ENCODE results near the gene CLIP3.

Gene CLIP3

GRCh38 chr19:36060430-36060829 lies 27.8 kb upstream of the CLIP3 start:
- Histone ChIP-seq H3K4me1 (ENCODE audit: control insufficient read depth, insufficient read depth, low read length) (no peaks in the 10 kb centered on the region), H3K9me3 (ENCODE audit: control insufficient read depth, insufficient read depth, low read length) (no peaks in the 10 kb centered on the region), H3K27ac (ENCODE audit: low read depth, low read length) (no peak overlapping the region), H3K36me3 (ENCODE audit: control insufficient read depth, insufficient read depth, low read length) (peaks cover 62% of the 10 kb centered on the region), H3K9ac (ENCODE audit: low read depth, low read length) (no peak overlapping the region), H3K27me3 (ENCODE audit: control insufficient read depth, insufficient read depth, low read length) (no peaks in the 10 kb centered on the region), H3K4me3 (ENCODE audit: low read depth, low read length) (no peak overlapping the region)

DNA sequence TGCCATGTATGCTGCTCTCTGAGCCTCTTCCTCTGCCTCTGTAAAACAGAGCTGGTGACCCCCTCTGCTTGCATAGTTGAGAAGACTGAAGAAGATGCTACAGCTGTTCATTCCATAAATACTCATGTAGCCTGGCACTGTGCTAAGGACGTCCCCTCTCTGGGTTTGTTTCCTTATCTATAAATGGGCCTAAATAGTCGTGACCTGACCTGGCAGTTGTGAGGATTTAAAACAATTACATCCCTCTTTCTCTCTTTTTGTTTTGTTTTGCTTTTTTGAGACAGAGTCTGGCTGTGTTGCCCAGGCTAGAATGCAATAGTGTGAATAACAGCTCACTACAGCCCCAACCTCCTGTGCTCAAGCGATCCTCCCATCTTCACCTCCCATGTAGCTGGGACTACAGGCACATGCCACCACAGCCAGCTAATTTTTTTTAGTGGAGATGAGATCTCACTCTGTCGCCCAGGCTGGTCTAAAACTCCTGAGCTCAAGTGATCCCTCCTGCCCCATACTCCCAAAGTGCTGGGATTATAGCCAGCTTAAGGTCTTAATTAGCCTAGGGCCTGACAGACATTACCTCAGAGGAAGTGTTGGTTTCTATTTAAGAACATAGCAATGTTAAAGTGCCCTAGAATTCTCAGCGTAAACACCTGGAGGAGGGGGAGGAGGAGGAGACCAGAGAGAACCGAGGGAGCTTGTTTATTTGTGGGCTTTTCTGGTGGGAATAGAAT lies 26.7 kb upstream of the CLIP3 start:
- H3K4me3 ChIP-seq (ENCODE audit: low read depth, low read length), result no peak overlapping the region
- H3K27me3 ChIP-seq (ENCODE audit: control insufficient read depth, insufficient read depth, low read length), result no peaks in the 10 kb centered on the region
- no peaks in the 10 kb centered on the region for H3K9me3 ChIP-seq (ENCODE audit: control insufficient read depth, insufficient read depth, low read length)
- peaks cover 54% of the 10 kb centered on the region for H3K36me3 ChIP-seq (ENCODE audit: control insufficient read depth, insufficient read depth, low read length)
- H3K9ac ChIP-seq (ENCODE audit: low read depth, low read length), result no peak overlapping the region
- no peaks in the 10 kb centered on the region for H3K4me1 ChIP-seq (ENCODE audit: control insufficient read depth, insufficient read depth, low read length)
- H3K27ac ChIP-seq (ENCODE audit: low read depth, low read length), result no peak overlapping the region

DNA sequence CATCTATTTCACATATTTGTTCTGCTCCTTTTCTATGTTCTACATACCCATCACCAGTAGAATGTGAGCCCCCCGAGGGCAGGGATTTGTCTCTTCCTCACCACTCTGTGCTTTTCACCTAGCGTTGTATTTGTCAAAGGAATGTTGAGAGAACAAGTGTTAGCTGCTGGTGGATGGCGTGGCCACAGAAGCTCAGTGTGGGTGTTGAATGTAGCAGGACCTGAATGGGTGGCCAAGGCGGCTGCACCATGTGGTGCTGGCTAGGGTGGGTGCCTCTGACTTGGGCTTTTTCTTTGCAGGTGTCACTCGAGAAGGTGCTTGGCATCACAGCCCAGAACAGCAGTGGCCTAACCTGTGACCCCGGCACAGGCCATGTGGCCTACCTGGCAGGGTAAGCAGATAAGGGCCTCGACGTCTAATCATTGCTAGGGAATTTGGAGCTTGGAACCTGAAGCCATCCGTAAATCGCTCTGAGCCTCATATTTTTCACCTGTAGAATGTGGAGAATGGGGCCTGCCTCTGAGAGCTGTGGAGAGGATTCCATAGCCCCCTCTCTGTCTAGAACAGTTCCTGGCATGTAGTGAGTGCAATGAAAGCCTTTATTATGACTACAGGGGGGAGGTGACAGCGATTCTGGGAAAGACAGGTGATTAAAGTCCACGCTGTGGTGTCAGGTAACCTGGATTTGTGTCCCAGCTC lies 26.0 kb upstream of the CLIP3 start:
- H3K4me3 ChIP-seq (ENCODE audit: low read depth, low read length), result no peak overlapping the region
- H3K27ac ChIP-seq (ENCODE audit: low read depth, low read length), result no peak overlapping the region
- H3K4me1 ChIP-seq (ENCODE audit: control insufficient read depth, insufficient read depth, low read length), result no peaks in the 10 kb centered on the region
- no peaks in the 10 kb centered on the region for H3K9me3 ChIP-seq (ENCODE audit: control insufficient read depth, insufficient read depth, low read length)
- H3K27me3 ChIP-seq (ENCODE audit: control insufficient read depth, insufficient read depth, low read length), result no peaks in the 10 kb centered on the region
- H3K9ac ChIP-seq (ENCODE audit: low read depth, low read length), result no peak overlapping the region
- peaks cover 50% of the 10 kb centered on the region for H3K36me3 ChIP-seq (ENCODE audit: control insufficient read depth, insufficient read depth, low read length)

GRCh38 chr19:36054733-36055686 lies 22.3 kb upstream of the CLIP3 start, which contains the start of gene WDR62:
WDR62 (plus strand) TSS chr19:36054897; CDS start chr19:36054972, 75 bp downstream.
- Histone ChIP-seq H3K9ac (ENCODE audit: low read depth, low read length) (peak within 1 kb of the TSS; percentile 81), H3K4me1 (ENCODE audit: control insufficient read depth, insufficient read depth, low read length) (peaks cover 8% of the 10 kb centered on the region; the same call in 1 of the 2 replicates), H3K36me3 (ENCODE audit: control insufficient read depth, insufficient read depth, low read length) (peaks cover 22% of the 10 kb centered on the region), H3K4me3 (ENCODE audit: low read depth, low read length) (peak within 1 kb of the TSS; percentile 81), H3K27ac (ENCODE audit: low read depth, low read length) (peak within 1 kb of the TSS; percentile 94), H3K27me3 (ENCODE audit: control insufficient read depth, insufficient read depth, low read length) (no peaks in the 10 kb centered on the region), H3K9me3 (ENCODE audit: control insufficient read depth, insufficient read depth, low read length) (no peaks in the 10 kb centered on the region)

DNA sequence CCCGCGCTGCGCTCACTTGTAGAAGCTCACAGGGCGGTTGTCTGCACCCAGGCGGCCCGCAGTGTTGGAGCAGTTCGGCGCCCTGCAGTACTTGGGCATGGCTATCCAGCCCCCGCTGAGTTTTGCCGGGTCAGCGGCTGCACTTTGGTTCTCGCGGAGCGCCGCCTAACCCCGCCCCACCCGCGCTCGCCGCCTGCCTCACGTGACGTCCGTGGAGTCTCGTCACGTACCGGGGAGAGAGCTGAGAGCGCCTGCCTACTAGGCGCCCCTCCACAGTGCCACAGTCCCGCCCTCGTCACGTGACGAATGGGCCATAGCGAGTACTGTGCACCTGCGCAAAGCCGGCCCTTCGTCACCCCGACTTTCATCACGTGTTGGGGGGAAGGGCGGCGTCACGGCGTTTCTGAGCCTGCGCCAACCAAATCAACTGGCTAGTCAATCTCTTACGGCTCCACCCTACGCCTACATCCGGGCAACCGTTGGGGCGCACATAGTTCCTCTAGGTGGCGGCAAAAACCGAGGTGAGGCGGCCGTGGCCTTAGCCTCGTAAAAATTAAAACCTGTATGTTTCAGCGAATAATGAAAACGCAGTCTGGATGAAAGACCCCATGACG lies 21.6 kb upstream of the CLIP3 start, which contains the start of gene THAP8:
Gene THAP8 (minus strand): TSS at position 167 of the 614 bp plus-strand sequence. CDS start 68 bp downstream, at position 99.
- Histone ChIP-seq H3K4me3 (ENCODE audit: low read depth, low read length) (peak within 1 kb of the TSS; percentile 81), H3K9me3 (ENCODE audit: control insufficient read depth, insufficient read depth, low read length) (no peaks in the 10 kb centered on the region), H3K27ac (ENCODE audit: low read depth, low read length) (peak within 1 kb of the TSS; percentile 94), H3K4me1 (ENCODE audit: control insufficient read depth, insufficient read depth, low read length) (peaks cover 8% of the 10 kb centered on the region; the same call in 1 of the 2 replicates), H3K9ac (ENCODE audit: low read depth, low read length) (peak within 1 kb of the TSS; percentile 81), H3K27me3 (ENCODE audit: control insufficient read depth, insufficient read depth, low read length) (no peaks in the 10 kb centered on the region), H3K36me3 (ENCODE audit: control insufficient read depth, insufficient read depth, low read length) (peaks cover 14% of the 10 kb centered on the region)

DNA sequence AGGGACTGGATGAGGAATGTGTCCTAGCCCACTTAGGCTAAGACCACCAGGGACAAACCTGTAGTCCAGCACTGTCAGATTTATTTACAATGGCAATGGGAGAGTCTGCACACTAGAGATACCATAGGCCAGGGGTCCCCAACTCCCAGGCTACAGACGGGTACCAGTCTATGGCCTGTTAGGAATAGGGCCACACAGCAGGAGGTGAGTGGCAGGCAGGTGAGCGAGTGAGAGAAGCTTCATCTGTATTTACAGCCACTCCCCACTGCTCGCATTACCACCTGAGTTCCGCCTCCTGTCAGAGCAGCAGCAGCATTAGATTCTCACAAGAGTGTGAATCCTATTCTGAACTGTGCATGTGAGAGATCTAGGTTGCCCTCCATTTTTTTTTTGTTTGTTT lies 19.0 kb upstream of the CLIP3 start:
- Histone ChIP-seq H3K27ac (ENCODE audit: low read depth, low read length) (no peak overlapping the region), H3K27me3 (ENCODE audit: control insufficient read depth, insufficient read depth, low read length) (no peaks in the 10 kb centered on the region), H3K4me1 (ENCODE audit: control insufficient read depth, insufficient read depth, low read length) (peaks cover 8% of the 10 kb centered on the region; the same call in 1 of the 2 replicates), H3K9me3 (ENCODE audit: control insufficient read depth, insufficient read depth, low read length) (no peaks in the 10 kb centered on the region), H3K36me3 (ENCODE audit: control insufficient read depth, insufficient read depth, low read length) (no peaks in the 10 kb centered on the region), H3K4me3 (ENCODE audit: low read depth, low read length) (no peak overlapping the region), H3K9ac (ENCODE audit: low read depth, low read length) (no peak overlapping the region)

DNA sequence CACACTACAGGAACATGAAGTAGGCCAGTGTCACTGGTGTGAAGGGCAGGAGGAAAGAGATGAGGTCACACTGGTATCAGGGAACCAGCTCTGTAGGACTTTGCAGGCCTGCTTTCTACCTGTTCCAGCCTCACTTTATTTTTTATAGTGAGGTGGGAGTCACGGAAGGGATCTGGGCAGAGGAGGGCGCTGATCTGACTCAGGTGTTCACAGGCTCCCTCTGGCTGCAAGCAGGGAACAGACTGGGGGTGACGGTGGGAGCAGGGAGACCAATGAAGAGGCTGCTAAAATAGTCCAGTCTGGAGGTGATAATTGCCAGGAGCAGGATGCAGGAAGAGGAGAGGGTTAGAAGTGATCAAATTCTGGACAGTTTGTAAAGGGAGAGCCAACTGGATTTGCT lies 18.6 kb upstream of the CLIP3 start:
- H3K9ac ChIP-seq (ENCODE audit: low read depth, low read length), result no peak overlapping the region
- no peak overlapping the region for H3K4me3 ChIP-seq (ENCODE audit: low read depth, low read length)

GRCh38 chr19:36049080-36049698 lies 16.5 kb upstream of the CLIP3 start:
- no peak overlapping the region for H3K27ac ChIP-seq (ENCODE audit: low read depth, low read length)
- H3K27me3 ChIP-seq (ENCODE audit: control insufficient read depth, insufficient read depth, low read length), result no peaks in the 10 kb centered on the region
- H3K4me1 ChIP-seq (ENCODE audit: control insufficient read depth, insufficient read depth, low read length), result peaks cover 8% of the 10 kb centered on the region; the same call in 1 of the 2 replicates

More for the DNA sequence above, 18.6 kb upstream of the CLIP3 start:
- no peaks in the 10 kb centered on the region for H3K9me3 ChIP-seq (ENCODE audit: control insufficient read depth, insufficient read depth, low read length)
- H3K27ac ChIP-seq (ENCODE audit: low read depth, low read length), result no peak overlapping the region
- H3K36me3 ChIP-seq (ENCODE audit: control insufficient read depth, insufficient read depth, low read length), result no peaks in the 10 kb centered on the region
- peaks cover 8% of the 10 kb centered on the region; the same call in 1 of the 2 replicates for H3K4me1 ChIP-seq (ENCODE audit: control insufficient read depth, insufficient read depth, low read length)
- H3K27me3 ChIP-seq (ENCODE audit: control insufficient read depth, insufficient read depth, low read length), result no peaks in the 10 kb centered on the region

DNA sequence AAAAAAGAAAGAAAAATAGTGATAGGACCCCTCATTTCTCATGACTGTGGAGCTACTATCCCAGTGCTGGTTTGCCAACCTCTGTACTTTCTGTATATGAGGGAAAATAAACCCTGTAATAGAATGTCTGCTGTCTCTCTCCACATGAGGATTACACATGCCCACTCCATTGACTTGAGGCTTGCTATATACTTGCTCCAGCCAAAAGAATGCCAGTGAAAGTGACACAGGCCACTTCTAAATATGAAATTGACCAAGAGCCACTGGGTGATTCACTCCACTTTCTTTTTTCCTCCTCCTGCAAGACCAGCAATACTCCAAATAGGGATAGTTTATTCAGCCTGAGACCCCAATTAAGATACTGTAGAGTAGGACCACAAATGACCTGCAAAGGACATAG lies 15.2 kb upstream of the CLIP3 start:
- H3K9me3 ChIP-seq (ENCODE audit: control insufficient read depth, insufficient read depth, low read length), result no peaks in the 10 kb centered on the region
- H3K4me3 ChIP-seq (ENCODE audit: low read depth, low read length), result no peak overlapping the region
- no peaks in the 10 kb centered on the region for H3K36me3 ChIP-seq (ENCODE audit: control insufficient read depth, insufficient read depth, low read length)
- no peak overlapping the region for H3K9ac ChIP-seq (ENCODE audit: low read depth, low read length)
- H3K4me1 ChIP-seq (ENCODE audit: control insufficient read depth, insufficient read depth, low read length), result peaks cover 8% of the 10 kb centered on the region; the same call in 1 of the 2 replicates
- H3K27me3 ChIP-seq (ENCODE audit: control insufficient read depth, insufficient read depth, low read length), result no peaks in the 10 kb centered on the region
- no peak overlapping the region for H3K27ac ChIP-seq (ENCODE audit: low read depth, low read length)

More at GRCh38 chr19:36049080-36049698, 16.5 kb upstream of the CLIP3 start:
- H3K9ac ChIP-seq (ENCODE audit: low read depth, low read length), result no peak overlapping the region
- H3K4me3 ChIP-seq (ENCODE audit: low read depth, low read length), result no peak overlapping the region
- H3K9me3 ChIP-seq (ENCODE audit: control insufficient read depth, insufficient read depth, low read length), result no peaks in the 10 kb centered on the region
- no peaks in the 10 kb centered on the region for H3K36me3 ChIP-seq (ENCODE audit: control insufficient read depth, insufficient read depth, low read length)
